Sigmoid colon (tissue), 4 donors: Measurements from ENCODE around the gene PLA1A.

ENCODE experiments used
- CTCF ChIP-seq, 4 experiments: fragments of 450-650 bp in 3 of 4; fragments of 200-600 bp in 1 of 4; IDR thresholded peaks; one replicate each; pipeline ENCODE4 v1.5.1; 2016 to 2019; ENCODE audit warnings: antibody characterized with exemption in 4 of 4, mild to moderate bottlenecking in 3 of 4, moderate library complexity in 2 of 4
- EP300 ChIP-seq, 4 donors: sonication (generic); formaldehyde crosslinking; IDR thresholded peaks; one replicate each; pipeline ENCODE4 v1.6.1; 2017; ENCODE audit warnings: antibody characterized with exemption in 4 of 4
- POLR2A ChIP-seq, 2 donors: fragments of 450-650 bp; IDR thresholded peaks; one replicate each; pipeline ENCODE4 v1.6.1; 2016; ENCODE audit warnings: antibody characterized with exemption in 2 of 2, mild to moderate bottlenecking in 2 of 2, moderate library complexity in 2 of 2
- POLR2AphosphoS5 ChIP-seq, 4 donors: sonication (generic); formaldehyde crosslinking; IDR thresholded peaks; one replicate each; pipeline ENCODE4 v1.6.1; 2017; ENCODE audit warnings: antibody characterized with exemption in 4 of 4

DNA sequence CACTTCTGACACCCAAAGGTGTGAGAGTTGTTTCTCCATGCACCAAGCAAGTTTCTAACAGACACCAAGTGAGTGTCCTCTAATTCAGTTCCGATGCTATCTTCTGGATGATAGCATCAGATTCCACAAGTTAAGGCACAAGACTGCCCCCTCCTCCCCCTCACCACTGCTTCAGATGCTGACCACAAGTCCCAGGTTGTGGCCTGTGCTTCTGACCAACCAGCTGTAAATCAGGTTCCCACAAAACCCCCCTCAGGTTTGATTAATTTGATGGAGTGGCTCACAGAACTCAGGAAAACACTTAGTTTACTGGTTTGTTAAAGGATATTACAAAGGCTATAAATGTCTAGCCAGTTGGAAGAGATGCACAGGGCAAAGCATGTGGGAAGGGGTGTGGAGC is 7.0 kb upstream of the PLA1A start:
- TF ChIP-seq CTCF (IDR thresholded peaks at IDR 0.05) (no peak), POLR2AphosphoS5 (IDR thresholded peaks at IDR 0.05) (no peak), POLR2A (IDR thresholded peaks at IDR 0.05) (no peak), EP300 (IDR thresholded peaks at IDR 0.05) (no peak)
